ENCODE data around the gene PCBP4. TPM values are rescaled to one million over a fixed set of nuclear protein-coding genes. Genes with fewer than 3 reads are reported as not detected.

Gene PCBP4
- total and polyA plus RNA-seq, 8 donors: 29.7 to 58.0 (median 45.6) TPM

DNA sequence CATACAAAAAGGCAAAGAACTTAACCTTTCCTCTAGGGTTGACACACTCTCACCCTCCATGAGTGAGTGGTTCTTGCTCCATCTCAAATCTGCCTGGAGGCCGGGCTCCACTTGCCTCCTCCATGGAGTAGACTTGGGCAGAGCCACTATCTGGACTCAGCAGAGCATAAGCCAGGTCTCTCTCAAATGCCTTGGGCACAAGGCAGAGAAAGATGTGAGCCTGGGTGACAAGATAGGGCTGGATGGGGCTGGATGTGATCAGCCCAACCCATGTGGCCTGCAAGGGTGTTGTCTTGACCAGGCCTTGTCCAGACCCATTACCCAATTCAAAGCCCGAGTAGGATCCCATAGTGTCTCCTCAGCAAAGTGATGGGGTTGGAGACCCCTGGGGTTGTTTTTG lies 32.6 kb upstream of the PCBP4 start:
- Histone ChIP-seq H3K4me1 (peaks cover 7 to 22% of the 10 kb centered on the region in 2 donors), H3K4me3 (no peak overlapping the region), H3K27me3 (peaks cover 0 to 7% of the 10 kb centered on the region in 2 donors), H3K27ac (no peak overlapping the region), H3K9me3 (no peaks in the 10 kb centered on the region), H3K36me3 (peaks cover 0 to 4% of the 10 kb centered on the region in 2 donors)
- intact Hi-C loops (cut with DNase I): loop anchor here (5.0 to 10.0 kb wide), 3 partner anchors 122 to 145 kb away; no protein-coding TSS in a partner anchor
- ATAC-seq (no peak), DNase-seq (no peak)
- TF ChIP-seq, protein P1, sequence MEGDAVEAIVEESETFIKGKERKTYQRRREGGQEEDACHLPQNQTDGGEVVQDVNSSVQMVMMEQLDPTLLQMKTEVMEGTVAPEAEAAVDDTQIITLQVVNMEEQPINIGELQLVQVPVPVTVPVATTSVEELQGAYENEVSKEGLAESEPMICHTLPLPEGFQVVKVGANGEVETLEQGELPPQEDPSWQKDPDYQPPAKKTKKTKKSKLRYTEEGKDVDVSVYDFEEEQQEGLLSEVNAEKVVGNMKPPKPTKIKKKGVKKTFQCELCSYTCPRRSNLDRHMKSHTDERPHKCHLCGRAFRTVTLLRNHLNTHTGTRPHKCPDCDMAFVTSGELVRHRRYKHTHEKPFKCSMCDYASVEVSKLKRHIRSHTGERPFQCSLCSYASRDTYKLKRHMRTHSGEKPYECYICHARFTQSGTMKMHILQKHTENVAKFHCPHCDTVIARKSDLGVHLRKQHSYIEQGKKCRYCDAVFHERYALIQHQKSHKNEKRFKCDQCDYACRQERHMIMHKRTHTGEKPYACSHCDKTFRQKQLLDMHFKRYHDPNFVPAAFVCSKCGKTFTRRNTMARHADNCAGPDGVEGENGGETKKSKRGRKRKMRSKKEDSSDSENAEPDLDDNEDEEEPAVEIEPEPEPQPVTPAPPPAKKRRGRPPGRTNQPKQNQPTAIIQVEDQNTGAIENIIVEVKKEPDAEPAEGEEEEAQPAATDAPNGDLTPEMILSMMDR (IDR thresholded peaks at IDR 0.05): no peak

DNA sequence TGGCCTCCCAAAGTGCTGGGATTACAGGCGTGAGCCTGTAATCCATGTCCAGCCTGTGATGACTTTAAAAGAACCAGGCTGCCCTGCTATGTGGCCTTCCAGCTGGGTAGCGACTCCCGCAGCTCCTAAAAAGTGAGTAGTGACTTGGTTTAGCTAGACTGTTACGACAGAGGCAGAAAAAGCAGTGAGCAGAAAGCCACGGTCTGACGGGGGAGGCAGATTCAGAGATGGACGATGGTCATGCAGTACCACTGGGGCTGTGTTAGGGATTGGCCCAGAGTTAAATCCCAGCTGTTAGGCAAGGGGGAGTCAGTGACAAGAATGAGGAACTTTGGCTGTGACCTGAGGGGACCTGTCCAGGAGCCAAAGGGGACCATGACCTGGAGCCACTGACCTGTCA lies 31.5 kb upstream of the PCBP4 start:
- TF ChIP-seq, protein P1 (IDR thresholded peaks at IDR 0.05): no peak
- peaks cover 0 to 7% of the 10 kb centered on the region in 2 donors for H3K27me3 ChIP-seq
- H3K9me3 ChIP-seq: no peaks in the 10 kb centered on the region
- no peak overlapping the region for H3K4me3 ChIP-seq
- intact Hi-C loops (cut with DNase I): no loop called here
- no peak for ATAC-seq
- no peak overlapping the region for H3K27ac ChIP-seq
- H3K4me1 ChIP-seq: peaks cover 14 to 26% of the 10 kb centered on the region in 2 donors
- H3K36me3 ChIP-seq: peaks cover 0 to 14% of the 10 kb centered on the region in 2 donors
- no peak for DNase-seq

DNA sequence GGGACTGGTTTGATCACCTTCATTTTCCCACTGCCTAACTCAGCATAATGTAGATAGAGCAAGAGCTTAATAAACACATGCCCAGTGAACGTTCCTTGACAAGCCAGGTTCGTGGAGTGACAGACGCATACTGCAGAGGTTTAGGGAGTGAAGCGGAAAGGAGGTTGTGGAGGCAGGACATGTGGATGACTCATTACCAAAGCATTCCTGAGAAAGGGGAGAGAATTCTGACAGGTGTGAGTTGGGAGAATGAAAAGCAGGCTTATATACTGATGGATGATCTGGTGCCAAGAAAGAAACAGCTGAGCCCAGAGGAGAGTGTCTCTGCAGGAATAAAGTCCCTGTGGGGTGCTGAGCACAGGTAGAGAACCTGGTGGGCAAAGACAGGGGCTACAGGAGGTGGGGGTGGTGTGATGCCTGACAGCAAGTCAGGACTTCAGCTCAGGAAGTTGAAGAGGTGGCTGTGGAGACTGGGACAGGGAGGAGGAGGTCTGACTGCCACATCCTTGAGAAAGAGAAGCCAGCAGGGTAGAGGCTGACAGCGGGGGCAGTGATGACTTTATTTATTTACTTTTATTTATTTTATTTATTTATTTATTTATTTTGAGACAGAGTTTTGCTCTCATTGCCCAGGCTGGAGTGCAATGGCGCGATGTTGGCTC lies 30.8 kb upstream of the PCBP4 start:
- no peaks in the 10 kb centered on the region for H3K9me3 ChIP-seq
- TF ChIP-seq, protein P1 (IDR thresholded peaks at IDR 0.05): no peak
- H3K36me3 ChIP-seq: peaks cover 0 to 21% of the 10 kb centered on the region in 2 donors
- H3K4me1 ChIP-seq: peaks cover 14 to 33% of the 10 kb centered on the region in 2 donors
- H3K27me3 ChIP-seq: peaks cover 0 to 7% of the 10 kb centered on the region in 2 donors
- DNase-seq (no peak), ATAC-seq (peak; percentile 9)
- intact Hi-C loops (cut with DNase I): no loop called here
- H3K4me3 ChIP-seq: no peak overlapping the region
- no peak overlapping the region for H3K27ac ChIP-seq

DNA sequence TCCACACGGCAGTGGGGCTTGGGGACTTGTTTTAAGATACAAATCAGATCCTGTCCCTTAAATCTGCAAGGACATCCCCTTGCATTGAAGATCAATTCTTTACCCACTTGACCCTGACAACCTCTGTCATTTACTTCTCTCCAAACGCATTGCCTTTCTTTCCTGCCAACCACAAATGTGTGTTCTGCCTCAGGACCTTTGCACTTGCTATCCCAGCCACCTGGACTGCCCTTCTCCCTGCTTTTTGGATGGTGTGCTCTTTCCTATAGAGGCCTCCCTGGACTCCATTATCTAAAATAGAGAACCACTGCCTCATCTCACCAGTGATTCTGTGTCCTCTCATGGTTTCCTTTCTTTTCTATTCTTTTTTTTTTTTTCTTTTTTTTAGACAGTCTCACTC lies 29.9 kb upstream of the PCBP4 start:
- Histone ChIP-seq H3K4me1 (peaks cover 14 to 42% of the 10 kb centered on the region in 2 donors), H3K36me3 (peaks cover 0 to 30% of the 10 kb centered on the region in 2 donors), H3K9me3 (no peaks in the 10 kb centered on the region), H3K27me3 (peaks cover 0 to 7% of the 10 kb centered on the region in 2 donors), H3K27ac (no peak overlapping the region), H3K4me3 (no peak overlapping the region)
- ATAC-seq: no peak
- TF ChIP-seq, protein P1 (IDR thresholded peaks at IDR 0.05): no peak
- intact Hi-C loops (cut with DNase I): no loop called here
- DNase-seq: no peak

DNA sequence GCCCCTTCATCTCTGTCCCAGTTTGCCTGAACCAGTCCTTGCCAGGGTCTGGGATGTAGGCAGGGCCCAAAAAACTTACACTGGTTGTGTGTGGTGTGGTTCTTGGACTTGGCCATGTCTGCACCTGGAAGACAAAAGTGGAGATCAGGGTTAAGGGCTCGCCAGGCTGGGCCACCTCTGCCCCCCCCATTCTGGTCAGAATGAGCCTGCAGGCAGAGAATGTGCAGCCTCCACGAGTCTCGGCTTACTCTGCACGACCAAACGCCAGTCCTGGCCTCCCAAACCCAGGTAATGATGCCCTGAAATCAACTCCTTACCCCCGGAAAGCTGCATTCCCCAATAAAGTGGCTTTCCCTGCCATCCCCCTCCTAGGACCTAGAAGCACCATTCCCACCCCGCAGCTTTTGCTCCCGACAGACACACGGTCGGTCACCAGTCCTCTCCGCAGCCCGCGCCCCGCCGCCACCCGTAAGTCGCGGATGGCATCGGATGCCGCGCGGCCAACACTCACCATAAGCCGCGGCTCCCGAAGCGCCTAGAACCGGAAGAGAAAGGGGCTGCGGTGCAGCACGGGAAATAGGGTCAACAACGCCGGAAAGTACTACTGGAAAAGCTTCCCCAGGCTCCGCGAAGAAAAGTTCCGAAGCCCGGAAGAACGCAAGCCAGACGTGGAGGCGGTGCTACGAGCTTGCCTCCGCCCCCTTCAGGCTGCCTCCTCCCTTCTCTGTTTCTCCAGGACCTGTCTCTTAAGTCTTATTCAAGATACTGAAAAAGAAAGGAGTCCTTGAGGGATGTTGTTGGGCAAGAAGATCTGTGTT lies 28.3 kb upstream of the PCBP4 start, which contains the start of gene RPL29:
Gene RPL29 (minus strand): TSS at position 550 of the 818 bp plus-strand sequence. CDS start 434 bp downstream, at position 116.
- Histone ChIP-seq H3K4me1 (peaks cover 10 to 46% of the 10 kb centered on the region in 2 donors), H3K4me3 (peak within 1 kb of the TSS; percentile 56 to 79), H3K36me3 (peaks cover 0 to 43% of the 10 kb centered on the region in 2 donors), H3K27me3 (peaks cover 0 to 7% of the 10 kb centered on the region in 2 donors), H3K9me3 (no peaks in the 10 kb centered on the region), H3K27ac (peak within 1 kb of the TSS; percentile 85 to 90)
- peak; percentile 92 to 95 (median 92) for DNase-seq
- TF ChIP-seq, protein P1 (IDR thresholded peaks at IDR 0.05): peak in 1 of 2 donors; percentile 27
- intact Hi-C loops (cut with DNase I): no loop called here
- peak; percentile 96 for ATAC-seq

Measured in left lung (tissue), 10 donors.